Iris pigment epithelial cell (primary cell): ENCODE measurements around the gene CTXND2.

ENCODE experiments used
- DNase-seq: peaks from one replicate; pipeline ENCODE4 v3.0.0-alpha.2; 2011; ENCODE audit warnings: low read depth

Gene CTXND2

DNA sequence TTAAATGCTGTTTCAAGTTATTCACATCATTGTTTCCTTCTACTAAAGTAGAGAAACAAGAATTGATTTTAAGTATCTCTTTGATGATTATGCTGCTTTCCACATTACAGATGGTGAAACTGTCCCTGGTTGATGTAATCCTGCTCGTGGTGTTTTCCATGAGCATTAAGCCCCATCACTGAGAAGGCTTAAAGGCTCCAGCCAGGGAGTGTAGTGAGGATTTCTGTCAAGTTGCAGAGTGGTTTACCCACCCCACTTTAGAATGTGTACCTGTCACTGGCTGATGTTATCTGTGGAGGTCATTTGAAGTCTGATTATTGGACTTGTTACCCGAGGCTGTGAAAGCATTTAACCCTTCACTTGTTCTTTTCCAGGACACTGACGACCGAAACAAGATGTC lies 74.8 kb downstream of the CTXND2 start:
- peak; percentile 40 for DNase-seq
